Vagina (tissue), 2 donors: ENCODE results near the gene NOL7. TPM values are rescaled to one million over a fixed set of nuclear protein-coding genes. Genes with fewer than 3 reads are reported as not detected.

ENCODE experiments used
- DNase-seq, 2 donors: peaks; one replicate each; pipeline ENCODE4 v3.0.0-alpha.2; 2017; ENCODE audit errors: extremely low spot score in 2 of 2
- H3K27ac ChIP-seq: fragments of 200-600 bp; sonication (generic); one replicate; pipeline ENCODE4 v1.5.1; 2019
- H3K27me3 ChIP-seq: fragments of 200-600 bp; sonication (generic); one replicate; pipeline ENCODE4 v1.5.1; 2019
- H3K36me3 ChIP-seq, 2 donors: fragments of 200-600 bp; sonication (generic); one replicate each; pipeline ENCODE4 v1.5.1; 2017 to 2019
- H3K4me1 ChIP-seq: fragments of 200-600 bp; sonication (generic); one replicate; pipeline ENCODE4 v1.5.1; 2019
- H3K4me3 ChIP-seq, 2 donors: fragments of 200-600 bp; sonication (generic); 1 replicate in 1 of 2; 2 replicates in 1 of 2; pipeline ENCODE4 v1.5.1; 2016 to 2019
- H3K9me3 ChIP-seq: fragments of 200-600 bp; sonication (generic); one replicate; pipeline ENCODE4 v1.5.1; 2019
- POLR2A ChIP-seq, 2 donors: fragments of 450-650 bp; IDR thresholded peaks; one replicate each; pipeline ENCODE4 v1.6.1; 2017; ENCODE audit warnings: antibody characterized with exemption in 2 of 2, mild to moderate bottlenecking in 2 of 2, moderate library complexity in 2 of 2
- POLR2AphosphoS5 ChIP-seq, 2 donors: sonication (generic); formaldehyde crosslinking; IDR thresholded peaks; one replicate each; pipeline ENCODE4 v1.9.0; 2017; ENCODE audit warnings: antibody characterized with exemption in 2 of 2, mild to moderate bottlenecking in 2 of 2, low read depth in 1 of 2; ENCODE audit not compliant: insufficient read depth in 1 of 2
- intact Hi-C: fragments of 100-400 bp; cut with DNase I; formaldehyde crosslinking; loops from one replicate; pipeline ENCODE4 v1.15.1; 2023
- total RNA-seq: library from RNA; depleted of rRNA; stranded (reverse); fragments of >200 nt; gene quantifications from one replicate; pipeline ENCODE4 v1.2.3, GENCODE V29; 2016
- TF ChIP-seq, protein P1 (sequence below), 3 experiments: fragments of 450-650 bp in 2 of 3; fragments of 200-600 bp in 1 of 3; sonication (generic) in 1 of 3; IDR thresholded peaks; one replicate each; pipeline ENCODE4 v1.5.1; 2017 to 2019; ENCODE audit warnings: antibody characterized with exemption in 3 of 3, mild to moderate bottlenecking in 2 of 3, moderate library complexity in 2 of 3

The NOL7 gene
- total RNA-seq, 1 donor from 2014 or later, result 67.0 TPM

DNA sequence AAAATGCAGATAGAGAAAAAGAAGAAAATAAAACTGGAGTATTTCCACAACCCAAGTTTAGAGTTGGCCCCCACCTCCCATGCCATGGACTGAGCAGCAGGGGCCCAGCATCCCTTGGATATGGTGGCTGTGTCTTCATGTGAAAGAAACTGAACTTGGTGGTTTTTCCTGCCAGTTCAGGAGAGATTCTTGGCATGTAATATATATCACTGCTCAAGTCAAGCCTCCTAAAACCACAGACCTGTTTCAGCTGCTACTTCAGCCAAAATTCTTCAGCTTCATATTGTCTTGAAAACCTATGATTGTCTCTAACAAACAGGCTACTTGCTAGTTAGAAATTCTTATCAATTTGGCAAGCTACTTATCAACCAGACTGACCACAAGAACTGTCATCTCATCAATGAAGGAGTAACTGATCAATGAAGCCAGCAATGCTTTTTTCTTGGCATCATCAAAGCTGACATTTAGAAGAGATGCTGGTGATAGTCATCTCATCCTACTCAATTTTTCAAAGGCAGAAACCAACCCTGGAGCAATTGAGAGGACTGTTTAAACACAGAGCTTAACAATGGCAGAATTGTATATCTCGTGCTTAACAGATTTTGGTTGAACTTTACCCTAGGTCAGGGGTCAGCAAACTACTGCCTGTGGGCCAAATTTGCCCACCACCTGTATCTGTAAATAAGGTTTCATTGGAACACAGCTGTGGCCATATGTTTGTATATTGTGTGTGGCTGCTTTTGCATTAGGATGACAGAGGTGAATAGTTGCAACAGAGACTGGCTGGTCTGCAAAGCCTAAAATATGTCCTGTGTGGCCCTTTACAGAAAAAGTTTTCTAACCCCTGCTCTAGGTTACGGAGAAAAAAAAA, 10.4 kb upstream of the NOL7 start:
- H3K4me1 ChIP-seq, result no peaks in the 10 kb centered on the region
- TF ChIP-seq, protein P1, sequence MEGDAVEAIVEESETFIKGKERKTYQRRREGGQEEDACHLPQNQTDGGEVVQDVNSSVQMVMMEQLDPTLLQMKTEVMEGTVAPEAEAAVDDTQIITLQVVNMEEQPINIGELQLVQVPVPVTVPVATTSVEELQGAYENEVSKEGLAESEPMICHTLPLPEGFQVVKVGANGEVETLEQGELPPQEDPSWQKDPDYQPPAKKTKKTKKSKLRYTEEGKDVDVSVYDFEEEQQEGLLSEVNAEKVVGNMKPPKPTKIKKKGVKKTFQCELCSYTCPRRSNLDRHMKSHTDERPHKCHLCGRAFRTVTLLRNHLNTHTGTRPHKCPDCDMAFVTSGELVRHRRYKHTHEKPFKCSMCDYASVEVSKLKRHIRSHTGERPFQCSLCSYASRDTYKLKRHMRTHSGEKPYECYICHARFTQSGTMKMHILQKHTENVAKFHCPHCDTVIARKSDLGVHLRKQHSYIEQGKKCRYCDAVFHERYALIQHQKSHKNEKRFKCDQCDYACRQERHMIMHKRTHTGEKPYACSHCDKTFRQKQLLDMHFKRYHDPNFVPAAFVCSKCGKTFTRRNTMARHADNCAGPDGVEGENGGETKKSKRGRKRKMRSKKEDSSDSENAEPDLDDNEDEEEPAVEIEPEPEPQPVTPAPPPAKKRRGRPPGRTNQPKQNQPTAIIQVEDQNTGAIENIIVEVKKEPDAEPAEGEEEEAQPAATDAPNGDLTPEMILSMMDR (IDR thresholded peaks at IDR 0.05), result no peak
- TF ChIP-seq POLR2A (IDR thresholded peaks at IDR 0.05) (no peak), POLR2AphosphoS5 (IDR thresholded peaks at IDR 0.05; ENCODE audit: insufficient read depth in 1 of 2, low read depth in 1 of 2) (no peak)
- H3K4me3 ChIP-seq, result no peak overlapping the region
- peaks cover 0 to 24% of the 10 kb centered on the region in 2 donors for H3K36me3 ChIP-seq
- no peak overlapping the region for H3K27ac ChIP-seq
- intact Hi-C loops, result no loop called here
- DNase-seq, result no peak
- no peaks in the 10 kb centered on the region for H3K27me3 ChIP-seq
- H3K9me3 ChIP-seq, result no peaks in the 10 kb centered on the region

DNA sequence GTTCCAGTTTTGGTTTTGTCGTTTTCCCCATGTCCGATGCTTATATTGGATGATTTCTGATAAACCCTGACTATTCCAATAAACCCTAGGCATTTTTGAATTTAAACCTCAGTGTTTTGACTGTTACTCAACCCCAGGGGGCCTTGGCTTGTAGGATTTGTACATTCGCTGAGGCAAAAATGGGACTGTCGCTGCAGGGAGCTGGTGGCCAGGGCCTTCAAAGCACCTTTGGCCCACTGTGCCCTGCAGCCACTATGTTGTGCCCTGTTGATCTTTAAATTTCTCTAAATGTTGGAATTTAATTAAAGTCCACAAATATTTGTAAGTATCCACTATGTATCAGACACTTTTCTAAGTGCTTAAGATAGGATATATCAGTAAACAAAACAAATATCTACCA, 9.5 kb upstream of the NOL7 start:
- intact Hi-C loops, result no loop called here
- no peaks in the 10 kb centered on the region for H3K27me3 ChIP-seq

DNA sequence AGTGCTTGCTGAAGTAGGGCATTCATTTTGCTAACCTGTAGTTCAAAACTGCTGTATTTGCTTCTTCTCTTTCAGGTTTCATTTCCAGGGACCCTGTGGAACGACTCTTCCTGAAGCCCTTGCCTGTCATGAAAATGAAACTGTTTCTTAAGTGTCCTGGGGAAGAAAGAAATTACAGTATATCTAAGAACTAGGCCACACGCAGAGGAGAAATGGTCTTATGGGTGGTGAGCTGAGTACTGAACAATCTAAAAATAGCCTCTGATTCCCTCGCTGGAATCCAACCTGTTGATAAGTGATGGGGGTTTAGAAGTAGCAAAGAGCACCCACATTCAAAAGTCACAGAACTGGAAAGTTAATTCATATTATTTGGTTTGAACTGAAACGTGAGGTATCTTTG, 3.4 kb upstream of the NOL7 start:
- peaks cover 20% of the 10 kb centered on the region for H3K4me1 ChIP-seq
- TF ChIP-seq POLR2A (IDR thresholded peaks at IDR 0.05) (no peak), POLR2AphosphoS5 (IDR thresholded peaks at IDR 0.05; ENCODE audit: insufficient read depth in 1 of 2, low read depth in 1 of 2) (no peak)
- TF ChIP-seq, protein P1 (IDR thresholded peaks at IDR 0.05), result no peak
- no peak overlapping the region for H3K4me3 ChIP-seq
- no peaks in the 10 kb centered on the region for H3K9me3 ChIP-seq
- DNase-seq, result no peak
- no peaks in the 10 kb centered on the region for H3K27me3 ChIP-seq
- no peak overlapping the region for H3K27ac ChIP-seq
- no peaks in the 10 kb centered on the region for H3K36me3 ChIP-seq
- intact Hi-C loops, result no loop called here

More for the DNA sequence above, 9.5 kb upstream of the NOL7 start:
- Histone ChIP-seq H3K27ac (no peak overlapping the region), H3K9me3 (no peaks in the 10 kb centered on the region), H3K36me3 (peaks cover 0 to 24% of the 10 kb centered on the region in 2 donors), H3K4me1 (no peaks in the 10 kb centered on the region), H3K4me3 (no peak overlapping the region)
- no peak for DNase-seq
- no peak for TF ChIP-seq POLR2A (IDR thresholded peaks at IDR 0.05)
- no peak for TF ChIP-seq POLR2AphosphoS5 (IDR thresholded peaks at IDR 0.05; ENCODE audit: insufficient read depth in 1 of 2, low read depth in 1 of 2)
- TF ChIP-seq, protein P1 (IDR thresholded peaks at IDR 0.05), result no peak

- Histone ChIP-seq H3K4me1 (peaks cover 25% of the 10 kb centered on the region), H3K9me3 (no peaks in the 10 kb centered on the region), H3K27ac (no peak overlapping the region), H3K4me3 (no peak overlapping the region), H3K36me3 (no peaks in the 10 kb centered on the region), H3K27me3 (no peaks in the 10 kb centered on the region)
- intact Hi-C loops, result no loop called here
- DNase-seq, result no peak
- TF ChIP-seq, protein P1 (IDR thresholded peaks at IDR 0.05), result no peak
Observed at GRCh38 chr6:13613029-13613594, 2.0 kb upstream of the NOL7 start.
